HG03354 (cell line): ENCODE measurements around the gene CFAP97D1.

Experiments used
- ATAC-seq: cut with Tn5 transposase; IDR thresholded peaks from one replicate; pipeline ENCODE4 v1.9.1; 2021; ENCODE audit warnings: mild to moderate bottlenecking; ENCODE audit not compliant: unreplicated experiment, poor library complexity, severe bottlenecking

The CFAP97D1 gene

GRCh38 chr17:43767053-43767712, 13.1 kb upstream of the CFAP97D1 start:
- ATAC-seq = no peak

GRCh38 chr17:43767713-43768059, 12.5 kb upstream of the CFAP97D1 start:
- no peak for ATAC-seq

- no peak for ATAC-seq
Observed at GRCh38 chr17:43768382-43768781, 11.9 kb upstream of the CFAP97D1 start.

GRCh38 chr17:43768943-43769342, 11.3 kb upstream of the CFAP97D1 start:
- no peak for ATAC-seq

GRCh38 chr17:43769426-43769825, 10.8 kb upstream of the CFAP97D1 start:
- ATAC-seq = no peak

- ATAC-seq = no peak
Observed at GRCh38 chr17:43769859-43770258, 10.4 kb upstream of the CFAP97D1 start.

- no peak for ATAC-seq
Observed at GRCh38 chr17:43770957-43771356, 9.3 kb upstream of the CFAP97D1 start.

GRCh38 chr17:43771463-43771862, 8.8 kb upstream of the CFAP97D1 start:
- ATAC-seq = no peak

- ATAC-seq = no peak
Observed at GRCh38 chr17:43772877-43773648, 7.2 kb upstream of the CFAP97D1 start.

GRCh38 chr17:43774304-43775250, 5.7 kb upstream of the CFAP97D1 start:
- no peak for ATAC-seq

GRCh38 chr17:43778337-43779144, 1.7 kb upstream of the CFAP97D1 start, which contains the start of gene DUSP3:
TSS of gene DUSP3 (minus strand) at chr17:43778977. CDS start at chr17:43778924, 53 bp downstream.
- ATAC-seq = peak; percentile 88

GRCh38 chr17:43779145-43780125, 800 bp upstream of the CFAP97D1 start:
- peak; percentile 24 for ATAC-seq

GRCh38 chr17:43782913-43783680, 2.9 kb downstream of the CFAP97D1 start:
- no peak for ATAC-seq

GRCh38 chr17:43784068-43784467, 3.8 kb downstream of the CFAP97D1 start:
- no peak for ATAC-seq

GRCh38 chr17:43784628-43785101, 4.4 kb downstream of the CFAP97D1 start:
- ATAC-seq = no peak

- no peak for ATAC-seq
Observed at GRCh38 chr17:43787728-43788127, 7.5 kb downstream of the CFAP97D1 start.

GRCh38 chr17:43788540-43788939, 8.3 kb downstream of the CFAP97D1 start:
- no peak for ATAC-seq
